HCT116 (cell line): Measurements from ENCODE around the gene IKZF3. TPM values are rescaled to one million over a fixed set of nuclear protein-coding genes. Genes with fewer than 3 reads are reported as not detected.

Experiments used
- ATAC-seq: fragments of 200-7000 bp; cut with Tn5 transposase; 2 replicates; pipeline ENCODE4 v1.9.1; 2020; ENCODE audit warnings: mild to moderate bottlenecking, moderate library complexity
- BruUV-seq: library from RNA; stranded (reverse); fragments of 400-500 nt; replicated peaks from 2 replicates; lab custom pipeline; 2021; lab: Mats Ljungman, UMichigan
- CTCF ChIA-PET: fragments of 300-600 bp; sonication (Branson Sonifier 250); formaldehyde crosslinking; loops from one replicate; lab custom pipeline; 2021; ENCODE audit warnings: antibody characterized with exemption; lab: Charles Lee
- POLR2A ChIA-PET: fragments of 300-600, 350-600 bp; sonication (Branson Sonifier 250); formaldehyde crosslinking; loops from one replicate; lab custom pipeline; 2021; ENCODE audit warnings: antibody characterized with exemption; lab: Charles Lee
- RAD21 ChIA-PET, 2 experiments: fragments of 300-600 bp; sonication (Branson Sonifier 250); formaldehyde crosslinking; loops; one replicate each; lab custom pipeline; 2023; ENCODE audit warnings: low total read pairs in 2 of 2; ENCODE audit not compliant: uncharacterized antibody in 2 of 2, unreplicated experiment in 2 of 2, low non-redundant PET in 1 of 2; lab: Charles Lee
- DNase-seq: peaks from one replicate; pipeline ENCODE4 v3.0.0-alpha.2; 2010; ENCODE audit warnings: low read depth, low spot score
- H2AFZ ChIP-seq: fragments of 200-600 bp; shearing (Covaris generic), sonication (generic); 2 replicates; pipeline ENCODE4 v1.6.1; 2017; ENCODE audit warnings: low read depth, mixed run types, mixed read lengths, antibody characterized with exemption, low read length; ENCODE audit not compliant: poor library complexity, severe bottlenecking
- H3K27ac ChIP-seq: 2 replicates; pipeline ENCODE4 v1.5.1; 2012; ENCODE audit warnings: low read depth, low read length
- H3K27me3 ChIP-seq: fragments of 200-600 bp; sonication (generic); 2 replicates; pipeline ENCODE4 v1.6.1; 2016; ENCODE audit warnings: mixed run types, low read length, mixed read lengths; ENCODE audit not compliant: insufficient read depth
- H3K36me3 ChIP-seq, 2 experiments: fragments of 200-500 bp in 1 of 2; fragments of 200-600 bp in 1 of 2; sonication (Bioruptor generic) in 1 of 2; sonication (generic) in 1 of 2; 2 replicates each; pipeline versions ENCODE4 v1.5.1 to v1.6.1; 2014 to 2016; ENCODE audit warnings: low read length in 2 of 2, inconsistent platforms in 1 of 2, mixed read lengths in 1 of 2, mixed run types in 1 of 2; ENCODE audit not compliant: insufficient read depth in 2 of 2, control insufficient read depth in 1 of 2
- H3K4me1 ChIP-seq, 2 experiments: fragments of 200-600 bp in 1 of 2; sonication (generic) in 1 of 2; 2 replicates each; pipeline versions ENCODE4 v1.5.1 to v1.6.1; 2012 to 2017; ENCODE audit warnings: low read length in 2 of 2, inconsistent platforms in 1 of 2, mild to moderate bottlenecking in 1 of 2, mixed read lengths in 1 of 2, mixed run types in 1 of 2, moderate library complexity in 1 of 2; ENCODE audit not compliant: insufficient read depth in 2 of 2, control insufficient read depth in 1 of 2
- H3K4me2 ChIP-seq: fragments of 200-600 bp; sonication (generic); 2 replicates; pipeline ENCODE4 v1.6.1; 2017; ENCODE audit warnings: mixed run types, low read length, mixed read lengths
- H3K4me3 ChIP-seq, 2 experiments: fragments of 200-600 bp in 1 of 2; sonication (generic) in 1 of 2; replicated peaks in 1 of 2; 2 replicates each; pipeline ENCODE4 v1.5.1; 2011 to 2016; ENCODE audit warnings: low read length in 2 of 2, control low read depth in 1 of 2, low read depth in 1 of 2, mild to moderate bottlenecking in 1 of 2, mixed read lengths in 1 of 2, mixed run types in 1 of 2
- H3K79me2 ChIP-seq: fragments of 200-600 bp; sonication (generic); 2 replicates; pipeline ENCODE4 v1.6.1; 2017; ENCODE audit warnings: mild to moderate bottlenecking, mixed run types, low read length, moderate library complexity, mixed read lengths; ENCODE audit not compliant: insufficient read depth
- H3K9ac ChIP-seq: fragments of 200-600 bp; sonication (generic); 2 replicates; pipeline ENCODE4 v1.6.1; 2016; ENCODE audit warnings: low read length, mixed read lengths
- H3K9me2 ChIP-seq: fragments of 200-600 bp; sonication (generic), shearing (Covaris generic); 2 replicates; pipeline ENCODE4 v1.6.1; 2017; ENCODE audit warnings: mixed run types, mild to moderate bottlenecking, moderate library complexity; ENCODE audit not compliant: insufficient read depth
- H3K9me3 ChIP-seq, 2 experiments: fragments of 200-500 bp in 1 of 2; fragments of 200-600 bp in 1 of 2; sonication (Bioruptor generic) in 1 of 2; sonication (generic) in 1 of 2; 2 replicates each; pipeline ENCODE4 v1.6.1; 2014 to 2017; ENCODE audit warnings: low read length in 2 of 2, mixed read lengths in 2 of 2, inconsistent platforms in 1 of 2, low read depth in 1 of 2, mild to moderate bottlenecking in 1 of 2, mixed run types in 1 of 2, moderate library complexity in 1 of 2; ENCODE audit not compliant: control insufficient read depth in 1 of 2, insufficient read depth in 1 of 2
- H4K20me1 ChIP-seq: fragments of 200-600 bp; sonication (generic), shearing (Covaris generic); 2 replicates; pipeline ENCODE4 v1.6.1; 2017; ENCODE audit warnings: mixed run types, mild to moderate bottlenecking, moderate library complexity; ENCODE audit not compliant: insufficient read depth
- CBX3 ChIP-seq: IDR thresholded peaks from 2 replicates; pipeline ENCODE4 v1.6.1; 2012; ENCODE audit warnings: low read depth
- ELF1 ChIP-seq: IDR thresholded peaks from 2 replicates; pipeline ENCODE4 v1.6.1; 2012; ENCODE audit warnings: low read depth, borderline replicate concordance
- EZH2 ChIP-seq: fragments of 200-600 bp; sonication (generic); IDR thresholded peaks from 2 replicates; pipeline ENCODE4 v1.6.1; 2017; ENCODE audit warnings: antibody characterized with exemption, mixed run types
- FOSL1 ChIP-seq: IDR thresholded peaks from 2 replicates; pipeline ENCODE4 v1.6.1; 2012; ENCODE audit warnings: low read depth
- POLR2A ChIP-seq: IDR thresholded peaks from 2 replicates; pipeline ENCODE4 v1.7.0; 2011; ENCODE audit warnings: borderline replicate concordance; ENCODE audit not compliant: insufficient read depth, insufficient read length; ENCODE audit errors: extremely low read depth
- SP1 ChIP-seq: IDR thresholded peaks from 2 replicates; pipeline ENCODE4 v1.6.1; 2012; ENCODE audit warnings: low read depth
- intact Hi-C: fragments of 100-400 bp; cut with micrococcal nuclease; formaldehyde crosslinking; loops from 2 replicates; pipeline ENCODE4 v1.10.0; 2022
- total RNA-seq: library from RNA; stranded (reverse); gene quantifications from one replicate; pipeline ENCODE4 v1.2.1, GENCODE V29; 2021; ENCODE audit not compliant: unreplicated experiment
- TF ChIP-seq, protein P1 (sequence below): IDR thresholded peaks from 2 replicates; pipeline ENCODE4 v1.6.1; 2012; ENCODE audit warnings: low read depth
- TF ChIP-seq, protein P2 (sequence below): IDR thresholded peaks from 2 replicates; pipeline ENCODE4 v1.6.1; 2012
- TF ChIP-seq, protein P3 (sequence below), 3 experiments: fragments of 200-600 bp in 1 of 3; sonication (generic) in 1 of 3; IDR thresholded peaks in 2 of 3; conservative IDR thresholded peaks in 1 of 3; 2 replicates each; pipeline ENCODE4 v1.5.1; 2012 to 2017; ENCODE audit warnings: low read depth in 2 of 3, low read length in 2 of 3, antibody characterized with exemption in 1 of 3, borderline replicate concordance in 1 of 3, control low read depth in 1 of 3, mild to moderate bottlenecking in 1 of 3, mixed read lengths in 1 of 3, mixed run types in 1 of 3, moderate library complexity in 1 of 3; ENCODE audit not compliant: insufficient read depth in 1 of 3

Gene IKZF3
- total RNA-seq, 1 experiment from 2014 or later, result 0.30 TPM

DNA sequence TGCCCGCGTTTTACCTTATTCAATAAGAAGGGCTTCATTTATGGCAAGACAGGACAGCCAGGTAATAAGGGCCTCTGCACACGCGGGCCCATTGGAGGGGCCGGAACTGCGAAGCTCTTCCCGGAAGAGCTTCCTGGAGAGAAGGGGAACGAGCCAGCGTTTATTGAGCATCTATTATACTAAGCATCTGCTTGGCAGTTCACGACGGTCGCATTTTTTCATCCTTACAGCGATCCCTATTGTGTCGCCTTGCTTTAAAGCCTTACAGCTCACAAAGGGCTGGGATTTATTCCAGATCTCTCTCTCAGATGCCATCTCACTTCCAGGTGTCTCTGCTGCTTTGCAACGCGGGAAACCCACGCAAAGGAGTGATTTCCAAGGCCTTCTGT lies 4.4 kb upstream of the IKZF3 start:
- POLR2A ChIA-PET, result no interaction called here
- no peaks in the 10 kb centered on the region for H3K9me2 ChIP-seq
- no peaks in the 10 kb centered on the region for H3K9me3 ChIP-seq
- no peak overlapping the region for H3K27ac ChIP-seq
- CTCF ChIA-PET, result no interaction called here
- DNase-seq (no peak), ATAC-seq (no peak)
- BruUV-seq, result no TSS peak
- H3K9ac ChIP-seq, result no peak overlapping the region
- H3K36me3 ChIP-seq, result no peaks in the 10 kb centered on the region
- H3K4me1 ChIP-seq, result peaks cover 5 to 10% of the 10 kb centered on the region in 2 experiments; a peak in 3 of 4 replicates
- intact Hi-C loops, result no loop called here
- no peak for TF ChIP-seq ELF1
- H2AFZ ChIP-seq, result no peak overlapping the region
- no peaks in the 10 kb centered on the region for H3K79me2 ChIP-seq
- no peak overlapping the region for H3K4me3 ChIP-seq
- no peak overlapping the region for H3K4me2 ChIP-seq
- H3K27me3 ChIP-seq, result peaks cover 19% of the 10 kb centered on the region
- RAD21 ChIA-PET, result no interaction called here
- no peaks in the 10 kb centered on the region for H4K20me1 ChIP-seq

DNA sequence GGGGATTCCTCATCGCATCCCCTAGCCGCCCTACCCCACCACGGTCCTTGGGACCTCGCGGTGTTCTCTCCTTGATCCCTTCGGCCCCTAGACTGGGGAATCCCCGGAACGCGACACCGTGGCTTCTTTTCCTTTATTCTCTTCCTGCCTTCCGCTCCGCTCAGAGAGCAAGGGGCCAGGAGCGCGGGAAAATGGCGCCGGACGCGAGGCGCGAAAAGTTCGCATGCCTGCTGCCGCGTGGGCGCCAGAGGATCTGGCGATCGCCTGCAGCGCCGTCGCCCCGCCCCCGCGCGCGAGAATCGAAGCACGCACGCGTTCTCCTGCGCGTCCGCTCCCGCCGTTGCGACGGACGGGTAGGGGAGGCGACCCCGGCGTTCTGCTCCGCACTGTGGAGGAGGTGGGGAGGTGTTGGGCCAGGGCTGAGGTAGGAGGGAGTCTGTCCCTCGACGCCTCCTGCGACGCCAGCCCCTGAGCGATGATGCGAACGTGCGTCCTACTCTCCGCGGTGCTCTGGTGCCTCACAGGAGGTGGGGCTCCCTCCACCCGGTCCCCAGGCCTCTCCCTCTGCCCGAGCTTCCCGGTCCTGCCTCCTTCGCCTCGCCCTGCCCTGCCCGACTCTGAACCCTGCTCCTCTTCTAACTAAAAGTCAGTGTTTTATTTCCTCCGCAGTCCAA lies 3.9 kb upstream of the IKZF3 start, which contains the start of gene ZPBP2:
TSS of gene ZPBP2 (plus strand) at position 323 of the 674 bp plus-strand sequence. CDS start at position 476, 153 bp downstream.
- Histone ChIP-seq H3K79me2 (no peaks in the 10 kb centered on the region), H2AFZ (no peak within 1 kb of the TSS), H3K9me2 (no peaks in the 10 kb centered on the region), H3K4me3 (no peak within 1 kb of the TSS), H3K9me3 (no peaks in the 10 kb centered on the region), H3K9ac (no peak within 1 kb of the TSS), H3K27ac (no peak within 1 kb of the TSS), H3K27me3 (peaks cover 25% of the 10 kb centered on the region), H3K4me1 (peaks cover 7 to 14% of the 10 kb centered on the region in 2 experiments; a peak in 3 of 4 replicates), H3K36me3 (no peaks in the 10 kb centered on the region), H4K20me1 (no peaks in the 10 kb centered on the region), H3K4me2 (no peak within 1 kb of the TSS)
- DNase-seq, result no peak
- BruUV-seq, result no TSS peak
- CTCF ChIA-PET, result no interaction called here
- TF ChIP-seq, protein P1, sequence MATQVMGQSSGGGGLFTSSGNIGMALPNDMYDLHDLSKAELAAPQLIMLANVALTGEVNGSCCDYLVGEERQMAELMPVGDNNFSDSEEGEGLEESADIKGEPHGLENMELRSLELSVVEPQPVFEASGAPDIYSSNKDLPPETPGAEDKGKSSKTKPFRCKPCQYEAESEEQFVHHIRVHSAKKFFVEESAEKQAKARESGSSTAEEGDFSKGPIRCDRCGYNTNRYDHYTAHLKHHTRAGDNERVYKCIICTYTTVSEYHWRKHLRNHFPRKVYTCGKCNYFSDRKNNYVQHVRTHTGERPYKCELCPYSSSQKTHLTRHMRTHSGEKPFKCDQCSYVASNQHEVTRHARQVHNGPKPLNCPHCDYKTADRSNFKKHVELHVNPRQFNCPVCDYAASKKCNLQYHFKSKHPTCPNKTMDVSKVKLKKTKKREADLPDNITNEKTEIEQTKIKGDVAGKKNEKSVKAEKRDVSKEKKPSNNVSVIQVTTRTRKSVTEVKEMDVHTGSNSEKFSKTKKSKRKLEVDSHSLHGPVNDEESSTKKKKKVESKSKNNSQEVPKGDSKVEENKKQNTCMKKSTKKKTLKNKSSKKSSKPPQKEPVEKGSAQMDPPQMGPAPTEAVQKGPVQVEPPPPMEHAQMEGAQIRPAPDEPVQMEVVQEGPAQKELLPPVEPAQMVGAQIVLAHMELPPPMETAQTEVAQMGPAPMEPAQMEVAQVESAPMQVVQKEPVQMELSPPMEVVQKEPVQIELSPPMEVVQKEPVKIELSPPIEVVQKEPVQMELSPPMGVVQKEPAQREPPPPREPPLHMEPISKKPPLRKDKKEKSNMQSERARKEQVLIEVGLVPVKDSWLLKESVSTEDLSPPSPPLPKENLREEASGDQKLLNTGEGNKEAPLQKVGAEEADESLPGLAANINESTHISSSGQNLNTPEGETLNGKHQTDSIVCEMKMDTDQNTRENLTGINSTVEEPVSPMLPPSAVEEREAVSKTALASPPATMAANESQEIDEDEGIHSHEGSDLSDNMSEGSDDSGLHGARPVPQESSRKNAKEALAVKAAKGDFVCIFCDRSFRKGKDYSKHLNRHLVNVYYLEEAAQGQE, result no peak
- TF ChIP-seq, protein P2, sequence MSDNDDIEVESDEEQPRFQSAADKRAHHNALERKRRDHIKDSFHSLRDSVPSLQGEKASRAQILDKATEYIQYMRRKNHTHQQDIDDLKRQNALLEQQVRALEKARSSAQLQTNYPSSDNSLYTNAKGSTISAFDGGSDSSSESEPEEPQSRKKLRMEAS, result no peak
- TF ChIP-seq EZH2 (no peak), SP1 (no peak), POLR2A (no peak), CBX3 (no peak), FOSL1 (no peak)
- TF ChIP-seq, protein P3, sequence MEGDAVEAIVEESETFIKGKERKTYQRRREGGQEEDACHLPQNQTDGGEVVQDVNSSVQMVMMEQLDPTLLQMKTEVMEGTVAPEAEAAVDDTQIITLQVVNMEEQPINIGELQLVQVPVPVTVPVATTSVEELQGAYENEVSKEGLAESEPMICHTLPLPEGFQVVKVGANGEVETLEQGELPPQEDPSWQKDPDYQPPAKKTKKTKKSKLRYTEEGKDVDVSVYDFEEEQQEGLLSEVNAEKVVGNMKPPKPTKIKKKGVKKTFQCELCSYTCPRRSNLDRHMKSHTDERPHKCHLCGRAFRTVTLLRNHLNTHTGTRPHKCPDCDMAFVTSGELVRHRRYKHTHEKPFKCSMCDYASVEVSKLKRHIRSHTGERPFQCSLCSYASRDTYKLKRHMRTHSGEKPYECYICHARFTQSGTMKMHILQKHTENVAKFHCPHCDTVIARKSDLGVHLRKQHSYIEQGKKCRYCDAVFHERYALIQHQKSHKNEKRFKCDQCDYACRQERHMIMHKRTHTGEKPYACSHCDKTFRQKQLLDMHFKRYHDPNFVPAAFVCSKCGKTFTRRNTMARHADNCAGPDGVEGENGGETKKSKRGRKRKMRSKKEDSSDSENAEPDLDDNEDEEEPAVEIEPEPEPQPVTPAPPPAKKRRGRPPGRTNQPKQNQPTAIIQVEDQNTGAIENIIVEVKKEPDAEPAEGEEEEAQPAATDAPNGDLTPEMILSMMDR (IDR thresholded peaks at IDR 0.05 in 2 of 3, conservative IDR thresholded peaks at IDR 0.05 in 1 of 3; ENCODE audit: borderline replicate concordance in 1 of 3, insufficient read depth in 1 of 3, low read depth in 2 of 3, low read length in 2 of 3), result no peak
- RAD21 ChIA-PET, result no interaction called here
- ATAC-seq, result no peak
- intact Hi-C loops, result no loop called here
- POLR2A ChIA-PET, result no interaction called here
